NCI-H82 (cell line): ENCODE measurements around the gene CSTPP1.

Source experiments
- DNase-seq: peaks from one replicate; lab custom pipeline; 2025; lab: John Stamatoyannopoulos, UW

Gene CSTPP1, protein sequence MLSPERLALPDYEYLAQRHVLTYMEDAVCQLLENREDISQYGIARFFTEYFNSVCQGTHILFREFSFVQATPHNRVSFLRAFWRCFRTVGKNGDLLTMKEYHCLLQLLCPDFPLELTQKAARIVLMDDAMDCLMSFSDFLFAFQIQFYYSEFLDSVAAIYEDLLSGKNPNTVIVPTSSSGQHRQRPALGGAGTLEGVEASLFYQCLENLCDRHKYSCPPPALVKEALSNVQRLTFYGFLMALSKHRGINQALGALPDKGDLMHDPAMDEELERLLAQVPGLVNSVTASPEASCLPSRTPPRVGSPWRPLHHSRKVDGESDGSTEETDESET

DNA sequence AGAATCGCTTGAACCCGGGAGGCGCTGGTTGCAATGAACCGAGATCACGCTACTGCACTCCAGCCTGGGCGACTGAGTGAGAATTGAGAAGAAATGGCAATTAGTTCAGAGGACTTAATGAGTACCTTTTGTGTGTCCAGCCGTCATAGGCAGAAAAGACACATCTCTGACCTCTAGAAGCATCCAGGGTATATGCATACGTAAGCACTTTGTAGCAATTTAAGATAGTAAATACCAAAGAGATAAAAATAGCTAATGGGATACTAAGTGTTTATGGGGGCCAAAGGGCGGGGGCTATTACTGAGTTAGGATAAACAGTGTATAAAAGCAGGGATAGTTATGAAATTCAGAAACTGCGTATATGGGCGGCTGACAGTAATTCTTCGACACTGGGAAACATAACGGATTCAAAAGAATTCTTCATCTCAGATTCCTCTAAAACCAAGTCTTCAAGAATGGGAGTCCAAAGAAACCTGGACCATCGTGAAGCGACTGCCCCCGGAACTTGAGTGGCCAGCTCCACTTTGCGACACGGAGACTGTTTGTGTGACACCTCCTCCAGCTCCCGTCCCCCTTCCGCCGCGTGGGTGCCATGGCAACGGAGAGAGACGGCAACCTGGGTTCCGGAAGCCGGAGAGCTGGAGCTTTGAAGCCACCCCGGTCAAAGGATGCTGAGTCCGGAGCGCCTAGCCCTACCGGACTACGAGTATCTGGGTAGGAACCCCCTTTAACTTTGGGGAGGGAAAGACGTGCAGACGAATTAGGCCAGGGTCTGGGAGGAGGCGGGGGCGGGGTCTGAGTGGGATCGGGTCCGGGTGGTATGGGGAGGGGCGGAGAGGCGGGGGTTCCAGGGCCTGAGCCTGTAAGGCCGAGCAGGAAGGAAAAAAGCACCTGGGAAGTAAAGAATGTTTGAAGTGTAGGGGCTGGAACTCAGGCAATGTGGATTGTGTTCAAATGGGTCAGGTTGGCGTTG lies at the start of gene CSTPP1:
CSTPP1 (plus strand) TSS at position 624 of the 973 bp plus-strand sequence; CDS start at position 669, 45 bp downstream.
- peak; percentile 95 for DNase-seq

DNA sequence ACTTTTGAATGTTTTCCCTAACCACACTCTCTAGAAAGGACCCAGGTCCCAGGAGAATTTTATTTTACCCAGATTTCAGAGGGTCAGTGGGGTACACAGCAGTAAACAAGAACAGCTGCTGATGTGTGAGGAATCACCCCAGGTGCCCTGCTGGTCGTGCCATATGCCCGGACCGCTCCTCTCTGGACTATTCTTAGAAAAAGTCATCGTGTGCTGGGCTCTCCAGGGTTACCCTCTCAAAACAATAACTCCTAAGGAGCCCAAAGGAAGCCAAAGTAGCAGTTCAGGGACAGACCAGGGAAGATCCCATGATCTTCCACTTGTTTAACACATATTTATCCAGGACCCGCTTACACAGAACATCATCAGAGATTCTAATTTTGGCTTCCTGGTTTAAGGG lies 47.9 kb upstream of the CSTPP1 start:
- DNase-seq, result no peak

DNA sequence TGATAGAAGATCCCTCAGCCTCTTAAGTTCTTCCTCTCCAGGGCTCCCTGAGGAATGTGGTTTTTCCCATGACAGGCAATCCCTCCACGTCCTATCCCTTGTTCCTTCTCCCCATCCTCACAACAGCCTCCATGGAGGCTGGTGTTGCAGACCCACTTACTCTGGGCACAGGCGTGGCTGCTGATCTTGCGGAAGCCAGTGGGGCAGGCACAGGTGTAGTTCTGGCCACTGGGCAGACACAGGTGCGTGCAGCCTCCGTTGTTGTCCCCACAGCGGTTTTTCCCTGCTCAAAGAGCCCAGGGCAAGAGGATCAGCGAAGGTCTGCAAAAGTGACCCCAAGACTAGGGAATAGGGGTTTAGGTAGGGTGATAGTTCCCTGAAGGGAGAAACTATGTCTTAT lies 47.3 kb upstream of the CSTPP1 start:
- no peak for DNase-seq

DNA sequence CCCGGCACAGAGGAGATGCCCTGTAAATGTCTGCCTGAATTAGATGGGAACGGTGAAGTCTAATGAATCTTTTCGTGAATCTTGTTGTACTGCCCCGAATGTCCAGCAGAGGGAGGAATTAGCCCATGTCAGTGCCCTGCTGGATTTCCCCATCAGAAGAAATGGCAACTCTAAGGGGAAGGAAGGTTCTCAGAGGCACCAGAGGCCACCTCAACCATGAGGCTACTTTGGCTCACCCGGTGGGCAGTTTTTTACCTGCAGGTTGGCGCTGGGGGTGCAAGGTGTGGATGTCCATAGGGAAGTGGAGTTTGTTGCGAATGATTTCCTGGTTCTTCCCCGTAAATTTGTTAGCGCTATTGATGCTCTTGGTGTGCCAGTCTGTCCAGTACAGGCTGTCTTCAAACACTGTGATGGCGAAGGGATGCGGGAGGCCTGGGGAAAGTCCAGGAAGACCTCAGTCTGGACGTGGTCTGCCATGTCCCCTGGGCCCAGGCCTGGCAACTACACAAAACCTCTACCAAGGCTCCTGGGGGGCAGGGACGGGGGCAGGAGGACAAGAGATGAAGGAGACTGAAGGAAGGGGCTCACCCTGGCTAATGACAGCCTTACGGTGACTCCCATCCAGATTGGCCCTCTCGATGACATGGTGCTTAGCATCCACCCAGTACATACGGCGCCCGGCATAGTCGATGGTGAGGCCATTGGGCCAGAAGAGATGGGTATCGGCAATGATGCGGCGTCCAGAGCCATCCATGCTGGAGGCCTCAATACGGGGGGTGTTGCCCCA lies 46.7 kb upstream of the CSTPP1 start:
- peak; percentile 85 for DNase-seq

DNA sequence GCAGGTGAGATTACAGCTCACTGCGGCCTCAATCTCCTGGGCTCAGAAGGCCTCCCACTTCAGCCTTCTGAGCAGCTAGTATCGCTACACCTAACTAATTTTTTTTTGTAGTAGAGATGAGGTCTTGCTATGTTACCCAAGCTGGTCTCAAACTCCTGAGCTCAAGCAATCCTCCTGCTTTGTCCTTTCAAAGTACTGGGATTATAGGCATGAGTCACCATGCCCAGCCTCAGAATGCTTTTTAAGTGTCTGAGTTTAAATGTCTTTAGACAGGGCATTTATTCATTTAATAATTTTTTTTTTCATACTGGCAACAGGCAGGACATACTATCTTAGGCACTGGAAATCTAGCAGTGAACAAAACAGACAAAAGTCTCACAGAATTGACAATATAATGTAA lies 45.9 kb upstream of the CSTPP1 start:
- DNase-seq, result no peak

DNA sequence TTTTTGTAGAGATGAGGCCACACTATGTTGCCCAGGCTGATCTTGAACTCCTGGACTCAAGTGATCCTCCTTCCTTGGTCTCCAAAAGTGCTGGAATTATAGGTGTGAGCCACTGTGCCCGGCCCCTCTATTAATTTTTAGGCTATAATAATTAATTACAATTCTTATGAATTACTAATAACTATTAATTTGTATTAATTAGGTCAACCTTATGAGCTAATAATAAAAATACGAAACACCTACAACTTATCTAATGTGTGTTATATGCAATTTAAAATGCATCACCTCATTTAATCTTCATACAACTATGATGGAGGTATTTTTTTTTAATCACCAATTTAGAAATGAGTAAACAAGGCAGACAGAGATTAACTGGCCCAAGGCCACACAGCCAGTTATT lies 44.5 kb upstream of the CSTPP1 start:
- no peak for DNase-seq

DNA sequence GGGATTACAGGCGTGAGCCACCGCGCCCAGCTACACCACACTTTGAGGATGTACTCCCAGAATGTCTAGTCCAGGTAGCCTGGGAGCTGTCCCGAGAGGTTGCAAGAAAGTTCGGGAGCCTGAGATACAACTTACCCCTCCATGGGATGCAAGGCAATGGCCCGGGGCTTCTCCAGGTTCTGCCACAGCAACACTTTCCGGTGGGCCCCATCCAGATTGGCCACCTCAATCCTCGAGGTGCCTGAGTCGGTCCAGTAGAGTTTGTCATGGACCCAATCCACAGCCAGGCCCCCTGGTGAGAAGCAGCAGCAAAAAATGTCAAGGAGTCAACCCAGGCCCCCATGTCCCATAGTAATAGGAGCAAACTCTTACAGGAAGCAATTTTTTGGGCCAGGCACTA lies 43.7 kb upstream of the CSTPP1 start:
- DNase-seq, result no peak

DNA sequence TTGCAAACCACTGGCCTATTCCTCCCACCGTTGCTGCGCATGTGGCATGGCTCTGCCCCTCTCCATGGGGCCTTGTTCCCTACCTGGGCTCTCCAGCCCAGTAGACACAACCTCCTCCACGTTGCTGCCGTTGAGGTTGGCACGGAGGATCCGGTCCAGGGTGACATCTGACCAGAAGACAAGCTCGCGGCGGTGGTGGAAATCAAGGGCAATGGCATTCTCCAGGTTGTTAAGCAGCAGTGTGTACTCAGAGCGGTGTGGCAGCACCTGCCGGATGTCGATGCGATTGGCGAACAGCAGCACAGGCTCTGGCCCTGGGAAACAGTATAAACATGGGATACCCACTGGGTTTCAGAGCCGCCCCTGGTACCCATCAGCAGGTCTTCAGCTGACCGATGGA lies 42.1 kb upstream of the CSTPP1 start:
- DNase-seq, result no peak

DNA sequence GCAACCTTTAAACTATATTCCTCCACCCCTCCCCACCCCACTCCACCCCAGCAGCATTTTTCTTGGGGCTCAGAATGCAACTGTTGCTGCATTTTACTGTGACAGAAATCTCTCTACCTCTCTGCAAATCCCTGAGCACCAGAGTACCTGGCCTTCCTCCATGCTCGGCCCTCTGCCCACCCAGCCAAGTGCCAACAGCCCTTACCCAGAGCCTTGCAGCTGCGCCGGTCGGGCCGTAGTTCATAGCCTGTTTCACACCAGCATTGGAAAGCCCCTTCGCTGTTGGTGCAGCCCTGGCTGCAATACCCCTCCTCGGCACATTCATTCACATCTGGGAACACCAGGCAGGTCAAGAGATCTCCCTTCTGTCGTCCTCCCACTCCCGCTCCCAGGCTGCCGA lies 41.6 kb upstream of the CSTPP1 start:
- no peak for DNase-seq

DNA sequence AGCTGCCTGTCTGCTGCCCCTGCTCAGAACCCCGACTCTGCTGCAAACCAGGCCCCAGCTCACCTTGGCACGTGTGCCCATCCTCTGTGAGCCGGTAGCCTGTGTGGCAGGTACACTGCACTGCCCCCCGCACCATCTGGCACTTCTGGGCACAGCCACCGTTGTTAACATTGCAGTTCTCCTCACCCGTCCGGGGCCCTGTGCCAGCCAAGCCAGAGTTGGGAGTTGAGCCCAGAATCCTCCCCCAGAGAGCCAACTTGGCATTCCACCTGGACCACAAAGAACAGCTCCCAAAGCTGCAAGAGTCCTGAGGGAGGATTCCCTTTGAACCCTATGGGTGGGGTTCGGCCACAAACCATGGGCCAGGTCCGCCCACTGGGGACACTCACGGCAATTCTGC lies 40.7 kb upstream of the CSTPP1 start:
- no peak for DNase-seq

DNA sequence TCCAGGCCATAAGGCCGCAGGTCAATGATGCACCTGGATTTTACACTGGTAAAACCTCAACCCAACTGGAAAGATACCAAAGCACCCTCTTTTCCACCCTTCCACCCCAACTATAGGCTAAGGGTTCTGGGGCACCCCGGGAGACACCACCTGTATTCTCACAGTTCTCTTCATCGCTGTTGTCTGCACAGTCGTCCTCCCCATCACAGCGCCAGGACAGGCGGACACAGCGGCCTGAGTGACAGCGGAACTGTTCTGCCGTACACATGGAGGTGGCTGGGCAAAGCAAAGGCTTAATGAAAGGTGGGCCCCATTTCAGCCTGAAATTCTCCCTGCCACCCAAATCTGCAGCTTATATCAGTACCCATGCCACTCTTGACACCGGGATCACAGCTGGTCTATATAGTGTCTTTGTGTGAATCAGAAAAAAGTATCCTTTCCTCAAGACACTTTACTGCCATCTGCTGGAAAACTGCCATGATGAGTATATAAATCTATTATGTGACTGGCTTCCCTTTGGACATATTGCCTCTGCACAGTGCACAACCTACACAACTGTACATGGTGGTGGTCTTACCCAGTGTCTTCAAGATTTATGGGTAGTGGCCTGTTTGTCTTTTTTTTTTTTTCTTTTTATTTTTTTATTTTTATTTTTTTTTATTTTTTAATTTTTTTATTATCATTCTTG lies 39.7 kb upstream of the CSTPP1 start:
- peak; percentile 85 for DNase-seq

DNA sequence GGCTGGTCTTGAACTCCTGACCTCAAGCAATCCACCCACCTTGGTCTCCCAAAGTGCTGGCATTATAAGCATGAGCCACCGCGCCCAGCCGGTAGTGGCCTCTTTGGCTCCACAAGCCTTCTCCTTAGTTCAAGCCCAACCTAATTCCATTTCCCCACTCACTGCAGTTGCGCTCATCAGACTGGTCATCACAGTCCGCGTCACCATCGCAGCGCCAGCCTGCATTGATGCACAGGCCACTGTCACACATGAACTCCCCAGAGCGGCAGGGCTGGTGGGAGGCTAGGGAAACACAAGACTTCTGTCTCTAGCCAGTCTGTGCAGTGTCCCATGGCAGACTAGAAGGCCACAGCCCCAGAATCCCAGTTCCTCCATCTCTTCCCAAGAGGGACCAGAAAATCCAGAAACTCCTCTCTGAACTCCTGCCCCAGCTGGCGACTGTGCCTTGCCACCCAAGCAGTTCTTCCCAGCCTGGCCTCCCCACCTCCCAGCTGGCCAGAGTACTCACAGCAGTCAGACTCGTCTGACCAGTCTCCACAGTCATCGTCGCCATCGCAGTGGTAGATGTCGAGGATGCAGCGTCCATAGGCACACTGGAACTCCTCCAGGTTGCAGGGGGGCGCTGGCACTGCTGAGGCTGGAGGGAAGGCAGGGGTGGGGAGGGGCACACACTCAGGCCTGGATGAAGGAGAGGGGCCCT lies 38.0 kb upstream of the CSTPP1 start:
- DNase-seq, result no peak

DNA sequence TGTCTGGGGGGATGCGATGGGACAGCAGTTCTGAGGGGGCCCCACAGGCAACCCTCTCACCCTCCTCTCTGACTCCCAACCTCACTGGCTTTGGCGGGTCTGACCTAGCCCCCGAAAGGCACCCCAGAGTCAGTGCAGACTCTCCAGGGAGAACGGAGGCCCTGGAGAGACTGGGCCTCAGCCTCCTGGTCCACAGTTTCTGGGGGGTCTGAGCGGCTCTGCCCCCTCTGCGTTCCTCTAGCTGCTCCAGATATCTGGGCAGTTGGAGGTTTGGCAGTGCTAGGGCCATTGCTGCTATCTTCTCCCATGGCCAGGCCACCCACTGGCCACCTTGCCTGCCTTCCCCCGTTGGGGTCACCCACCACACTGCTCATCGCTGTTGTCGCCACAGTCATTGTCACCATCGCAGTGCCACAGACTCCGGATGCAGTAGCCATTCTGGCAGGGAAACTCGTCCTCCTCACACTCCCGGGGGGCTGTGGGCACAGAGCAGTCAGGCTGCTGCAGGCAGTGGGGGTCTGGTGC lies 37.0 kb upstream of the CSTPP1 start:
- no peak for DNase-seq

DNA sequence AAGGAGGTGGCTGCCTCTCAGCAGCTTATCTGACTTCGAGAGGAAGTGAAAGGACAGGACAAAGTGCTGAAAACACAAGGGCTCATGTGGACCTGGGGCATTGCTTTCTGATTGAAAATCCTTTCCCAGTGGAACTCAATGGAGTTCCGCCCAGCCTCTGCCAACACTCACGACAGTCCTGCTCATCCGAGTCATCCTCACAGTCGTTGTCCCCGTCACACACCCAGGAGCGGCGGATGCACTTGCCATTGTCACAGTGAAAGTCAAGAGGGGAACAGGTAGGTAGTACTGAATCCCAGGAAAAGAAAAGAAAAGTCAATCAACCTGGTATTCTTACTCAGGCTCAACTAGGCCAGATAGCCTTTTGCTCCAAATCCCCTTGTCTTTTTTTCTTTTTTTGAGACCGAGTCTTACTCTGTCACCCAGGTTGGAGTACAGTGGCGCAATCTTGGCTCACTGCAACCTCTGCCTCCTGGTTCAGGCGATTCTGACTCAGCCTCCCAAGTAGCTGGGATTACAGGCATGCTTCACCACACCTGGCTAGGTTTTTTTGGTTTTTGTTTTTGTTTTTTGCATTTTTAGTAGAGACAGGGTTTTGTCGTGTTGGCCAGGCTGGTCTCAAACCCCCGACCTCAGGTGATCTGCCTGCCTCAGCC lies 36.3 kb upstream of the CSTPP1 start:
- no peak for DNase-seq

DNA sequence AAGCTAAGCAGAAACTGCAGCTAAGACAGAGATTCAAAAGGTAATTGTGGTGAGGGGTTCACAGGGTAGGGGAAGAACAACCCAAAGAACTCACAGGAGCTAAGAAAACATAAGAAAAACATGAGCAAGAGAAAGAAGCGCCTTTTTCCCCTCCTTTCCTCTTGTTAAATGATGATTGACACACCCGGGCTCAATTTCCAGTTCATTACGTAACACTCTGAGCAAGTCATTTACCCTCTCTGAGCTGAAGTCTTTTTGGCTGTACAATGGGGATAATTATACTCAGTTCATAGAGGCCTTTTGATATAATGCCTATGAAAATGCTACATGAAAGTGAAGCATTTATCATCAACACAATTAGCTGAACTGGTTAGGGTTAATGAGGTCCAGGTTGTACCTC lies 35.4 kb upstream of the CSTPP1 start:
- peak; percentile 62 for DNase-seq

DNA sequence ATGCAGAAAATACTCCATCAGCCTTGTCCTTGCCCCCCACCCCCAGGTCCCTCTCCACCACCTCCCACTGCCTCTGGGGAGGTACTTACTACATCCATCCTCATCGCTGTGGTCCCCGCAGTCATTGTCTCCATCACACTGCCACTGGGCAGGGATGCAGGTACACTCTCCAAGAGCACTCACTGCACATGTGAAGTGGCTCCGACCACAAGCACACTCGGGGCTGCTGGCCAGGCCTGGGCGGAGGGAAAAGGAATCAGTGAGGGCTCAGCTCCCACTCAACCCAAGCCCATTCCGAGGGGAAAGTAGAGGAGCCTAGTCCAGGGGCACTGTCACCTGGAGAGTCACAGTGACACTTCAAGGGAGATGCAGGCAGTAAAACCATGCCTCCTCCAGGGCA lies 33.9 kb upstream of the CSTPP1 start:
- no peak for DNase-seq

DNA sequence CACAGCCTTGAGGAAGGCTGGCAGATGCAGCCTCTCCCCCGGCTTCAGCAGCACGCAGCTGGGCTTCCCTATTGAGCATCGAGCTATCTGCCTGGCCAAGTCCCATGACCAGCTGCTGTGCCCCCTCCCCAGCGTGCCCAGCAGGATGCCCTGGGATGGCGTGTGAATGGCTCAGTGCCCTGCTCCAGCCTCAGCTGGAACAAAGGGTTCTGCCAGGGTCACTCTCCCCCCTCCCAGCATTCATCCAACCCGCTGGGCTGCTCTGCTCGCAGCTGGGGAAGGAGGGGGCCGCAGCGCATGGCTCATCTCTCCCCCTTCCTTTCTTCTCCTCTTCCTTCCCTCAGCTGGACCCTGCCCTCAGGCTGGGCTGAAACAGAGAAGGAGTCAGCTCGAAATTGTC lies 32.7 kb upstream of the CSTPP1 start:
- no peak for DNase-seq

DNA sequence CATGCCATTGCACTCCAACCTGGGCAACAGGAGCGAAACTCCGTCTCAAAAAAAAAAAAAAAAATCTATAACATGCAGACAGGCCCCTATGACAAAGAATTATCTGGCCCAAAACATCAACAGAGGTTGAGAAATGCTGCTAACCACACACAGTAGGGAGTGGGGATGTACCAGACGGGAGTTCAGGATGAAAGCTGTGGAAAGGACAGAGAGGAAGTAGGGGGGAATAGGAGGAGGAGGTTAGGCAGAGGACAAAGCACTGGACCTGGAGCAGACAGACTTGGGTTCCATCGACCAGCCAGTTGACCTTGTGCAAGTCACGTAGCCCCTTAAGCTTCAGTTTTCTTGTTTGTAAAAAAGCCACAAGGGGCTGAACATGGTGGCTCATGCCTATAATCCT lies 30.8 kb upstream of the CSTPP1 start:
- DNase-seq, result no peak

DNA sequence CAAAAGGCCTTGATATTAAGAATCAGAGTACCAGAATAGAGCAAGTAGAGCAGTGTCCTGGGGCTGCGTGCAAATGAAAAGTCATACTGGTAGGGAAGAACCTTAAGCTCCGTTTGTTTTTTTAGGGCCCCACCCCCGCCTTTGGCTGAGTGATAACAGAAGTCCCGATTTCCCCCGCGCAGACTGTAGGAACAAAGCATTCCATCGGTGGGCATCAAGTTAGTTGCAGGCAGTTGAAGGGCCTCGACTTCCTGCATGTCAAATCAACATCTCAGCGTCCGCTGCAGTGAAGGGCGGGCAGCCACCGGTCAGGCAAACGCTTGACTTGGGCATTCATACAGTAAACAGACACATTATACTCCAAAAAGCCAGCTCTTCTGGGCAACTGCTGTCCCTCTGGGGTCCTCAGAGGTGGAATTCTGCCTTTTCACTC lies 29.9 kb upstream of the CSTPP1 start:
- DNase-seq, result no peak

DNA sequence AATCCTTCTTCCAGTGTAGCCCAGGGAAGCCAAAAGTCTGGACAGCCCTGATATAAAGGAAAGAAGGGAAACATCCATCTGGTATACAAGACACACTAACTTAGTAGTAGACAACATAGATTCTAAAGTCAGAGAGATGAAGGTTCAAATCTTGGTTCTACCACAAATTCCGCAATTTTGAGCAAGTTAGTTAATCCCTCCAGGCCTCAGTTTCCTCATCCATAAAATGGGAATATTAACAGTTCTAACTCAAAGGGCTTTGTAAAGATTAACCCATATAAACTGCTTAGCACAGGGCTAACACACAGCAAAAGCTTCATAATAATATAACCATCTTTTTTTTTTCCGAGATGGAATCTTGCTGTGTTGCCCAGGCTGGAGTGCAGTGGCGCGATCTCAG lies 29.0 kb upstream of the CSTPP1 start:
- no peak for DNase-seq
